Gastrocnemius medialis (tissue), 4 donors: ENCODE measurements around the gene CASP8.

ENCODE experiments used
- POLR2A ChIP-seq, 2 donors: fragments of 450-650 bp; IDR thresholded peaks; one replicate each; pipeline ENCODE4 v1.6.1; 2017; ENCODE audit warnings: antibody characterized with exemption in 2 of 2, mild to moderate bottlenecking in 2 of 2, moderate library complexity in 2 of 2
- TF ChIP-seq, protein P1 (sequence below), 5 experiments: fragments of 450-650 bp in 3 of 5; fragments of 200-600 bp in 2 of 5; sonication (generic) in 2 of 5; IDR thresholded peaks in 4 of 5; conservative IDR thresholded peaks in 1 of 5; 1 replicate in 4 of 5; 2 replicates in 1 of 5; pipeline ENCODE4 v1.5.1; 2016 to 2019; ENCODE audit warnings: antibody characterized with exemption in 5 of 5, mild to moderate bottlenecking in 3 of 5, moderate library complexity in 3 of 5

DNA sequence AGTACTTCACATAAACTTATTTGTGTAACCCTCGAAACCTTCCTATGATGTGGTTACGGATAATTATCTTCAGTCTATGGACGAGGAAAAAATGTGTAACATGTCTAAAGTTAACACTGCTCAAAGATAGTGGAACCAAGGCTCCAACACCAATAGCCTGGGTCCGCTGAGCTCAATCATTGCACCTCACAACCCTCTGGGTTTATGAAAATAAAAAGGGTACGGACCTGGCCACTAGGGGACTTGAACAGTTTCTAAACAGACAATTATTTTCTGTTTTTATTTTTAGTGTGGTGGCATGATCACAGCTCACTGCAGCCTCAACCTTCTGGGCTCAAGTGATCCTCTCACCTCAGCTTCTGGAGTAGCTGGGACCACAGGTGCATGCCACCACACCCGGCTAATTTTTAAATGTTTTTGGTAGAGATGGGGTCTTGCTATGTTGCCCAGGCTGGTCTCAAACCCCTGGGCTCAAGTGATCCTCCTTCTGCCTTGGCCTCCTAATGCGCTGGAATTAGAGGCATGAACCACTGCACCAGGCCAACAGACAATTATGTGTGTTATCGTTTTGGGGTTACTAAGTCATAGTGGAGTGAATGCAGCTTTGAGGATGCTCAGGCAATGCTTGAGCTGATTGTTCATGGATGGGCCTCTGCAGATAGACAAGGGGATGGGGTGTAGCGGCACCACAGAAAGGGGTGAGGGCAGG, 10.1 kb downstream of the CASP8 start:
- TF ChIP-seq, protein P1, sequence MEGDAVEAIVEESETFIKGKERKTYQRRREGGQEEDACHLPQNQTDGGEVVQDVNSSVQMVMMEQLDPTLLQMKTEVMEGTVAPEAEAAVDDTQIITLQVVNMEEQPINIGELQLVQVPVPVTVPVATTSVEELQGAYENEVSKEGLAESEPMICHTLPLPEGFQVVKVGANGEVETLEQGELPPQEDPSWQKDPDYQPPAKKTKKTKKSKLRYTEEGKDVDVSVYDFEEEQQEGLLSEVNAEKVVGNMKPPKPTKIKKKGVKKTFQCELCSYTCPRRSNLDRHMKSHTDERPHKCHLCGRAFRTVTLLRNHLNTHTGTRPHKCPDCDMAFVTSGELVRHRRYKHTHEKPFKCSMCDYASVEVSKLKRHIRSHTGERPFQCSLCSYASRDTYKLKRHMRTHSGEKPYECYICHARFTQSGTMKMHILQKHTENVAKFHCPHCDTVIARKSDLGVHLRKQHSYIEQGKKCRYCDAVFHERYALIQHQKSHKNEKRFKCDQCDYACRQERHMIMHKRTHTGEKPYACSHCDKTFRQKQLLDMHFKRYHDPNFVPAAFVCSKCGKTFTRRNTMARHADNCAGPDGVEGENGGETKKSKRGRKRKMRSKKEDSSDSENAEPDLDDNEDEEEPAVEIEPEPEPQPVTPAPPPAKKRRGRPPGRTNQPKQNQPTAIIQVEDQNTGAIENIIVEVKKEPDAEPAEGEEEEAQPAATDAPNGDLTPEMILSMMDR (IDR thresholded peaks at IDR 0.05 in 4 of 5, conservative IDR thresholded peaks at IDR 0.05 in 1 of 5) = no peak
- TF ChIP-seq POLR2A (IDR thresholded peaks at IDR 0.05) = no peak
